A549 (cell line): ENCODE results near the gene ING2. TPM values are rescaled to one million over a fixed set of nuclear protein-coding genes. Genes with fewer than 3 reads are reported as not detected.

Source experiments
- ATAC-seq, 2 experiments: fragments of 200-7000 bp in 1 of 2; fragments of >200 bp in 1 of 2; cut with Nextera tagmentation in 1 of 2; cut with Tn5 transposase in 1 of 2; 3 replicates each; pipeline versions ENCODE4 v1.8.0 to v1.9.1; 2018 to 2020; ENCODE audit warnings: mild to moderate bottlenecking in 1 of 2, moderate library complexity in 1 of 2
- CTCF ChIA-PET: fragments of 300-600 bp; sonication (Branson Sonifier 250); formaldehyde crosslinking; extraction: SDS; loops from one replicate; lab custom pipeline; 2021; ENCODE audit warnings: antibody characterized with exemption, inconsistent platforms; lab: Yijun Ruan, JAX
- POLR2A ChIA-PET: fragments of 350-600 bp; formaldehyde crosslinking; extraction: SDS; loops from one replicate; lab custom pipeline; 2021; ENCODE audit warnings: antibody characterized with exemption, inconsistent platforms; lab: Yijun Ruan, JAX
- DNase-seq, 2 experiments: peaks; one replicate each; pipeline versions ENCODE4 v3.0.0 to v3.0.0-alpha.2; 2011 to 2016; ENCODE audit warnings: low read depth in 1 of 2, low spot score in 1 of 2
- FAIRE-seq: peaks from 2 replicates; lab custom pipeline; 2011; peaks lifted over from hg19 to GRCh38; lab: Jason Lieb, UNC
- H3K27ac ChIP-seq, 2 experiments: fragments of >200 bp; sonication (Bioruptor Twin); formaldehyde crosslinking; 3 replicates each; pipeline ENCODE4 v1.5.1; 2016 to 2017
- H3K4me1 ChIP-seq: fragments of >200 bp; sonication (Bioruptor Twin); formaldehyde crosslinking; 3 replicates; pipeline ENCODE4 v1.6.1; 2016
- H3K4me2 ChIP-seq: fragments of >200 bp; sonication (Bioruptor Twin); formaldehyde crosslinking; 3 replicates; pipeline ENCODE4 v1.6.1; 2016
- H3K4me3 ChIP-seq: fragments of >200 bp; sonication (Bioruptor Twin); formaldehyde crosslinking; 3 replicates; pipeline ENCODE4 v1.5.1; 2016
- H3K9me3 ChIP-seq: fragments of >200 bp; sonication (Bioruptor Twin); formaldehyde crosslinking; 3 replicates; pipeline ENCODE4 v1.6.1; 2016
- BCL3 ChIP-seq: fragments of >200 bp; sonication (Bioruptor Twin); formaldehyde crosslinking; IDR thresholded peaks from 3 replicates; pipeline ENCODE4 v1.6.1; 2016
- BHLHE40 ChIP-seq: IDR thresholded peaks from 2 replicates; pipeline ENCODE4 v1.6.1; 2012; ENCODE audit warnings: low read depth, low read length, inconsistent platforms
- CHD2 ChIP-seq: fragments of 150-350 bp; IDR thresholded peaks from 2 replicates; pipeline ENCODE4 v1.6.1; 2014; ENCODE audit warnings: low read length; ENCODE audit not compliant: partially characterized antibody
- E2F6 ChIP-seq: IDR thresholded peaks from 2 replicates; pipeline ENCODE4 v1.6.1; 2012; ENCODE audit warnings: low read depth, borderline replicate concordance
- EHF ChIP-seq: fragments of 250-450 bp; sonication (Bioruptor Pico); IDR thresholded peaks from 2 replicates; pipeline ENCODE4 v1.5.0; 2020; ENCODE audit warnings: mild to moderate bottlenecking
- ESRRA ChIP-seq: fragments of 150-350 bp; IDR thresholded peaks from 2 replicates; pipeline ENCODE4 v1.6.1; 2014; ENCODE audit warnings: mild to moderate bottlenecking, low read length, borderline replicate concordance
- HOXB13 ChIP-seq: fragments of 250-450 bp; sonication (Bioruptor Pico); IDR thresholded peaks from 2 replicates; pipeline ENCODE4 v1.5.0; 2020; ENCODE audit warnings: low read depth, mild to moderate bottlenecking, moderate library complexity
- JUN ChIP-seq, 2 experiments: fragments of >200 bp; sonication (Bioruptor Twin); formaldehyde crosslinking; IDR thresholded peaks; 2 replicates in 1 of 2; 3 replicates in 1 of 2; pipeline ENCODE4 v1.6.1; 2016 to 2017
- JUNB ChIP-seq: fragments of >200 bp; sonication (Bioruptor Twin); formaldehyde crosslinking; IDR thresholded peaks from 2 replicates; pipeline ENCODE4 v1.6.1; 2016
- KDM1A ChIP-seq: fragments of 200-600 bp; sonication (generic); IDR thresholded peaks from 2 replicates; pipeline ENCODE4 v1.6.1; 2016; ENCODE audit warnings: low read depth, mild to moderate bottlenecking
- KDM5A ChIP-seq: fragments of 200-600 bp; sonication (generic); IDR thresholded peaks from 2 replicates; pipeline ENCODE4 v1.6.1; 2016; ENCODE audit warnings: antibody characterized with exemption, mild to moderate bottlenecking
- MAFK ChIP-seq: fragments of 450-650 bp; IDR thresholded peaks from 2 replicates; pipeline ENCODE4 v1.6.1; 2014; ENCODE audit not compliant: partially characterized antibody
- MAX ChIP-seq: IDR thresholded peaks from 2 replicates; pipeline ENCODE4 v1.6.1; 2012
- MYC ChIP-seq: IDR thresholded peaks from 2 replicates; pipeline ENCODE4 v1.6.1; 2012; ENCODE audit warnings: mild to moderate bottlenecking, inconsistent platforms, low read length, improper control_type of control experiment, borderline replicate concordance
- NPAS2 ChIP-seq: fragments of 250-450 bp; sonication (Bioruptor Pico); IDR thresholded peaks from 2 replicates; pipeline ENCODE4 v1.8.0; 2022; ENCODE audit warnings: mild to moderate bottlenecking, moderate library complexity, borderline replicate concordance
- PHF8 ChIP-seq: fragments of 200-600 bp; sonication (generic); IDR thresholded peaks from 2 replicates; pipeline ENCODE4 v1.6.1; 2016; ENCODE audit warnings: low read depth, mild to moderate bottlenecking, antibody characterized with exemption, moderate library complexity, borderline replicate concordance
- POLR2A ChIP-seq: IDR thresholded peaks from 2 replicates; pipeline ENCODE4 v1.6.1; 2012; ENCODE audit warnings: mild to moderate bottlenecking, low read length
- POLR2AphosphoS2 ChIP-seq: conservative IDR thresholded peaks from 2 replicates; pipeline ENCODE4 v1.6.1; 2012; ENCODE audit warnings: low read length, improper control_type of control experiment, inconsistent platforms
- RCOR1 ChIP-seq: fragments of 150-350 bp; IDR thresholded peaks from 2 replicates; pipeline ENCODE4 v1.6.1; 2014; ENCODE audit warnings: antibody characterized with exemption, low read length, low read depth
- RFX5 ChIP-seq: fragments of 450-650 bp; IDR thresholded peaks from 2 replicates; pipeline ENCODE4 v1.7.1; 2014; ENCODE audit warnings: antibody characterized with exemption, mild to moderate bottlenecking, moderate library complexity
- SMC3 ChIP-seq: fragments of >200 bp; sonication (Bioruptor Twin); formaldehyde crosslinking; IDR thresholded peaks from 3 replicates; pipeline ENCODE4 v1.6.1; 2018; ENCODE audit warnings: inconsistent platforms
- SREBF2 ChIP-seq: fragments of 450-650 bp; IDR thresholded peaks from 2 replicates; pipeline ENCODE4 v1.6.1; 2014; ENCODE audit warnings: mild to moderate bottlenecking, moderate library complexity
- TFCP2L1 ChIP-seq: fragments of 250-450 bp; sonication (Bioruptor Pico); IDR thresholded peaks from 2 replicates; pipeline ENCODE4 v1.5.0; 2021; ENCODE audit warnings: mild to moderate bottlenecking
- USF2 ChIP-seq: fragments of 450-650 bp; IDR thresholded peaks from 2 replicates; pipeline ENCODE4 v1.6.1; 2014; ENCODE audit warnings: antibody characterized with exemption
- ZFP36 ChIP-seq: fragments of 450-650 bp; IDR thresholded peaks from 2 replicates; pipeline ENCODE4 v1.6.1; 2014; ENCODE audit warnings: borderline replicate concordance; ENCODE audit not compliant: partially characterized antibody
- ZSCAN20 ChIP-seq: fragments of 250-450 bp; sonication (Bioruptor Pico); IDR thresholded peaks from 2 replicates; pipeline ENCODE4 v1.8.0; 2022; ENCODE audit warnings: mild to moderate bottlenecking, moderate library complexity
- WGBS: methylation state at CpG from one replicate; pipeline ENCODE4 v1.1.6; 2017; ENCODE audit errors: missing lambda C conversion rate; 5-methylcytosine and 5-hydroxymethylcytosine counted together
- polyA plus RNA-seq, 4 experiments: library from polyadenylated mRNA; depleted of rRNA in 3 of 4; stranded (reverse); fragments of >200 nt; fragmentation: RNase III in 1 of 4; extraction: RNeasy Plus Mini Kit Qiagen cat#74134 plus additional on column Dnase treatment in 1 of 4; gene quantifications; 2 replicates in 3 of 4; 3 replicates in 1 of 4; pipeline ENCODE4 v1.2.3, GENCODE V29; 2011 to 2017
- TF ChIP-seq, protein P1 (sequence below): fragments of >200 bp; sonication (Bioruptor Twin); formaldehyde crosslinking; IDR thresholded peaks from 2 replicates; pipeline ENCODE4 v1.6.1; 2016

ING2 gene
- polyA plus RNA-seq, 2 of the 4 experiments (the other 2 are of a cell fraction): 14.8 to 16.9 TPM

- POLR2A ChIA-PET: no interaction called here
- WGBS: 85% methylated on average over 12 of the region's 12 CpGs
- Histone ChIP-seq H3K9me3 (no peaks in the 10 kb centered on the region), H3K4me2 (no peak overlapping the region), H3K4me3 (no peak overlapping the region), H3K27ac (no peak overlapping the region), H3K4me1 (no peaks in the 10 kb centered on the region)
- TF ChIP-seq SREBF2 (no peak), POLR2A (no peak), RFX5 (no peak), MAX (no peak), ESRRA (no peak), EHF (no peak), JUNB (no peak), PHF8 (no peak), POLR2AphosphoS2 (no peak), E2F6 (no peak), RCOR1 (no peak), KDM5A (no peak), KDM1A (no peak)
- TF ChIP-seq, protein P1, sequence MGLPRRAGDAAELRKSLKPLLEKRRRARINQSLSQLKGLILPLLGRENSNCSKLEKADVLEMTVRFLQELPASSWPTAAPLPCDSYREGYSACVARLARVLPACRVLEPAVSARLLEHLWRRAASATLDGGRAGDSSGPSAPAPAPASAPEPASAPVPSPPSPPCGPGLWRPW: no peak
- DNase-seq: no peak
- FAIRE-seq: no peak
- ATAC-seq: no peak
- CTCF ChIA-PET: no interaction called here
These were observed 54.0 kb downstream of the ING2 start for GRCh38 chr4:183558873-183559272.

DNA sequence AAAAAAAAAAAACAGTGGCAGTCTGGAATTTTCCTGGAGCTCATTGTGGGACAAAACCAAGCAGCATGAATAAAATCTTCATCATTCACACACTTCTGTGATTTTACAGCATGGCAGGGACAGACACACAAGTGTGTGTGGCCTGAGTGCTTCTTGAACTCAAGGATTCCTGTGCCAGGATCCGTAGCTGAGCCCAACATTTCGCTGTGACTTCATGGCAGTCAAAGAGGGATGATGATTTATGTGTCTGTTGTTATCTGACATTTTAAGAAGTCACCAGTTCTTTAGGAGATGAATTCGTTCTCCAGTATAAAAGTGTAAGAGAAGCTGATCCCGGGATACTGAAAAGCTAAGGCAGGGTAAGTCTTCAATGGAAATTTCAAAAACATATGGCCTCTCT is 57.0 kb downstream of the ING2 start:
- ATAC-seq: no peak
- POLR2A ChIA-PET: no interaction called here
- Histone ChIP-seq H3K4me3 (no peak overlapping the region), H3K4me1 (no peaks in the 10 kb centered on the region), H3K4me2 (no peak overlapping the region), H3K9me3 (no peaks in the 10 kb centered on the region), H3K27ac (no peak overlapping the region)
- DNase-seq: no peak
- TF ChIP-seq NPAS2 (CRISPR knock-in tag): no peak
- no peak for TF ChIP-seq POLR2AphosphoS2
- no peak for TF ChIP-seq HOXB13 (CRISPR knock-in tag)
- no peak for TF ChIP-seq MAX
- TF ChIP-seq BCL3: no peak
- TF ChIP-seq RCOR1: no peak
- TF ChIP-seq ZSCAN20 (CRISPR knock-in tag): no peak
- TF ChIP-seq SREBF2: no peak
- no peak for TF ChIP-seq BHLHE40
- TF ChIP-seq MYC: no peak
- no peak for TF ChIP-seq JUN (IDR thresholded peaks at IDR 0.05)
- no peak for TF ChIP-seq CHD2
- TF ChIP-seq SMC3: no peak
- TF ChIP-seq ZFP36: no peak
- no peak for TF ChIP-seq ESRRA
- TF ChIP-seq USF2: no peak
- no peak for TF ChIP-seq TFCP2L1
- TF ChIP-seq MAFK: no peak
- CTCF ChIA-PET: interaction anchor here (0.6 kb wide), 1 partner anchor 31 kb away, joined by 4 read pairs; no protein-coding TSS in a partner anchor
- 42% methylated on average over 4 of the region's 4 CpGs for WGBS
- FAIRE-seq: no peak

Other genes with a start within 250 kb of the ING2 start
- not detected in 2 replicates for gene CLDN22, start 184.8 kb upstream of the ING2 start, polyA plus RNA-seq (2011; rRNA removed)
- not detected in 3 replicates for gene CLDN22, start 184.8 kb upstream of the ING2 start, polyA plus RNA-seq (2017; fragmentation: RNase III; extraction: RNeasy Plus Mini Kit Qiagen cat#74134 plus additional on column Dnase treatment)
- gene CLDN24, start 182.6 kb upstream of the ING2 start, polyA plus RNA-seq (2011; rRNA removed): not detected in 2 replicates
- not detected in 3 replicates for gene CLDN24, start 182.6 kb upstream of the ING2 start, polyA plus RNA-seq (2017; fragmentation: RNase III; extraction: RNeasy Plus Mini Kit Qiagen cat#74134 plus additional on column Dnase treatment)
- 10.2 and 12.4 TPM in 2 replicates for gene CDKN2AIP, start 60.4 kb upstream of the ING2 start, polyA plus RNA-seq (2011; rRNA removed)
- gene CDKN2AIP, start 60.4 kb upstream of the ING2 start, polyA plus RNA-seq (2017; fragmentation: RNase III; extraction: RNeasy Plus Mini Kit Qiagen cat#74134 plus additional on column Dnase treatment): 8.9 to 9.6 TPM (median 9.1 TPM) in 3 replicates
- 14.8 and 20.4 TPM in 2 replicates for gene RWDD4, start 154.1 kb downstream of the ING2 start, polyA plus RNA-seq (2011; rRNA removed)
- 18.7 to 20.1 TPM (median 20.1 TPM) in 3 replicates for gene RWDD4, start 154.1 kb downstream of the ING2 start, polyA plus RNA-seq (2017; fragmentation: RNase III; extraction: RNeasy Plus Mini Kit Qiagen cat#74134 plus additional on column Dnase treatment)
- 39.8 and 44.0 TPM in 2 replicates for gene TRAPPC11, start 154.2 kb downstream of the ING2 start, polyA plus RNA-seq (2011; rRNA removed)
- 10.8 to 12.4 TPM (median 11.4 TPM) in 3 replicates for gene TRAPPC11, start 154.2 kb downstream of the ING2 start, polyA plus RNA-seq (2017; fragmentation: RNase III; extraction: RNeasy Plus Mini Kit Qiagen cat#74134 plus additional on column Dnase treatment)